HG03108 (cell line): ENCODE results near the gene ZNF621.
A peak's percentile ranks its signal among the peaks of the same experiment; 100 is the strongest.

Experiments used
- ATAC-seq: cut with Tn5 transposase; IDR thresholded peaks from one replicate; pipeline ENCODE4 v1.9.1; 2021; ENCODE audit warnings: moderate library complexity; ENCODE audit not compliant: unreplicated experiment

The ZNF621 gene

DNA sequence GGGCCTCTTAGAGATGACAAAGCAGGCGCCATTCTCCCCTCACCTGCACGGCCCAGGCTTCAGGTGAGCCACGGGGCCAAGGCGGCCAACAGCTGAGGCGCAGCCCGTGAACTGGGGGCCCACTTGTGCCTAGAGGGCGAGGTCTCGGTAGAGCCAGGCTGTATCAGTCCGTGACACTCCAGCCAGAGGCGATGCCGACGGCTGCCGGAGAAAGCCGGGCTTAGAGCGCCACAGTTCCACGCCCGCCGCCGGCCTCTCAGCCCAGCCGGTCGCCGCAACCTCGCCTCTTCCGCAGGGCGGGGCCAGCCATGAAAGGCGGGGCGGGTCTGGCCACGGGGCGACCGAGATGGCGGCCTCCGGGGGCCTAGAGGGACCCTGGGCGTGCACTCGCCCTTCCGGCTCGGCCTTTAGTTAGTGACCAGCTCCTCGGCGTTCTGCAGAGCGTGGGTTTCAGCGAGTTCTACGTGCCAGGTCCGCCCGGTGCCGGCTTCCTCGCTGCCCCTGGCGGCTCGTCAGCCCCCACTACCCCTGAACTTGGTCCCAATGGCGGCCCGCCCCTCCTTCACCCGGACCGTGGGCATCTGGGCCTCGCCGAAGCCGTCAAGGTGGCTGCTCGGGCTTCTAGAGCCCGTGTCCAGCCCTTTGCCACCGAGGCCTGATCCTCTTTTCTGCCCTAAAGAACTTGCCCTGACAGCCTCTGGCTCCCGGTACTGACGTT is at the start of gene ZNF621:
Gene ZNF621, plus strand, starts transcription at position 393 of the 718 bp plus-strand sequence. CDS start 881 bp downstream, outside the sequence.
- peak; percentile 99 for ATAC-seq

DNA sequence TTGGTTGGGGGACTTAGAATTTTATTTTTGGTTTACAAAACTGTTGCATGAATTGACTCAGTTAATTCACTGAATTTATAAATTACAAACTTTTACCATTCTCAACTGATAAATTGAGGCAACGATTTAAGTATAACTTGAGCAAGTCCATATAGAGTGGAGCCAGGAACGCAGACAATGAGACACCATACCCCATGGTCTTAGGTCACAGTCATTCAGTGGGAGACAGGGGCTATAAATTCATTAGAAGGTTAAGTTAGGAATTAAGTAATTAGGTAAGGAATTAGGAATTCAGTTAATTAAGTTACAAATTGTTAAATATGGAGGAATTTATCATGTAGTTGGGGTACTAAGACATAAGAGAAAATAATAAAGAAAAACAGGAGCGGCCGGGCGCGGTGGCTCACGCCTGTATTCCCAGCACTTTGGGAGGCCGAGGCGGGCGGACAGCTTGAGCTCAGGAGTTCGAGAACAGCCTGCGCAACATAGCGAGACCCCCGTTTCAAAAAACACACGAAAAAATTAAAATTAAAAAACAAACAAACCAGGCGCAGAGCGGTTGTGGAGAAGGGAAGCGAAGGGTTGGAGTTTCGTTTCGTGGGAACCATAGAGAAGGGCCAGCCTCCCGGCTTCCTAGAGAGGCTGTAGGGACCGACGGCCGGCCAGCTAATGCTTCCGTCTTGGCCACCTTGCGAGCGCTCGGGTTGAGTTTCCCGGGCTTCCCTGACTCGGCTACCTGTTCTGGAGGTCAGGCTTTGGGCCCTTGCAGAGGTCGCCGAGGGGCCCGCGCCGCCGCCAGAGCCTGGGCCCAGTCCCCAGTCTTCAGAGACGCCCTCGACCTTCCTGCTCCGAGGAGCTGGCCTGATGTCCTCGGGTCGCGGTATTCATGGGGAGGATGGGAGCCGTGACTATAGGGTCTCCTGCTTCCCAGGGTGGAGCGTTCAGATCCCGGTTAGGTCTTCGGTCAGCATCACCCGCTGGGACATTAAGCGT is 48.0 kb upstream of the ZNF621 start, which contains the start of gene ZNF619:
Gene ZNF619, plus strand, starts transcription at position 645 of the 993 bp plus-strand sequence. CDS start 858 bp downstream, outside the sequence.
- ATAC-seq: peak; percentile 82

DNA sequence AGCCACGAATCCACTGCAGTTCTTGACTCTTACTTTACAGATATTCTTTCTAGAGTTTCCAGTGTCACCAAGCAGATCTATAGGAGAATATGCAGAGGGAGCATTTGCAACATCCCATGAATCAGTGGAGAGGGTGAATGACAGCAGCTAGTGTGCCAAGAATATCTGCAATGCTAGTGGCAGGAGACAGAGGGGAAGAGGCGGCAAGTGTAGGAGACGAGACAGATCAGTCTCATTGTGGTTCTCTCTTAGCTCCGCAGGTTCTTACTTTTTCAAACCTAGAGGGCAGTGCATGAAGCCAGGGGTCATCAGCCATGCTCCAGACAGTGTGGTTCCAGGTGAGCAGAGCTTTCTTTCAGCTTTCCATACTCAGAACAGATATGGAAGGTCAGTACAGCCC is 47.1 kb upstream of the ZNF621 start:
- ATAC-seq: no peak

DNA sequence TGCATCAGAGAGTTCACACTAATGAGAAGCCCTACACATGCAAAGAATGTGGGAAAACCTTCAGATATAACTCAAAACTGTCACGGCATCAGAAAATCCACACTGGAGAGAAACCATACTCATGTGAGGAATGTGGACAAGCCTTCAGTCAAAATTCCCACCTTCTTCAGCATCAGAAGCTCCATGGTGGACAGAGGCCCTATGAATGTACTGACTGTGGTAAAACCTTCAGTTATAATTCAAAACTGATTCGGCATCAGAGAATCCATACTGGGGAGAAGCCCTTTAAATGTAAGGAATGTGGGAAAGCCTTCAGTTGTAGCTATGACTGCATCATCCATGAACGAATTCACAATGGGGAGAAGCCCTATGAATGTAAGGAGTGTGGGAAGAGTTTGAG is 37.6 kb upstream of the ZNF621 start:
- no peak for ATAC-seq

DNA sequence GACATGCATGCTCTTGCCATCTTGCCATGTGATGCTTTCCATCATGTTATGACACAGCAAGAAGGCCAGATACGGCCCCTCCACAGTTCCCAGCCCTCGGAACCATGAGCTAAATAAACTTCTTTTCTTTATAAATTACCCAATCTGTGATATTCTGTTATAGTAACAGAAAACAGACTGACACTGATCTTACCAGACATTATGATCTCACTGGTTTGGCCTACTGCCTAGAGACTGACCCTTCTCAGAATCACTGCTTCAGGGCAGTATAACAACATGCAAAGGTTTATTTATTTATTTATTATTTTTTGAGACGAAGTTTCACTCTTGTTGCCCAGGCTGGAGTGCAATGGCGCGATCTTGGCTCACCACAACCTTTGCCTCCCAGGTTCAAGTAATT is 33.8 kb upstream of the ZNF621 start:
- ATAC-seq: no peak

DNA sequence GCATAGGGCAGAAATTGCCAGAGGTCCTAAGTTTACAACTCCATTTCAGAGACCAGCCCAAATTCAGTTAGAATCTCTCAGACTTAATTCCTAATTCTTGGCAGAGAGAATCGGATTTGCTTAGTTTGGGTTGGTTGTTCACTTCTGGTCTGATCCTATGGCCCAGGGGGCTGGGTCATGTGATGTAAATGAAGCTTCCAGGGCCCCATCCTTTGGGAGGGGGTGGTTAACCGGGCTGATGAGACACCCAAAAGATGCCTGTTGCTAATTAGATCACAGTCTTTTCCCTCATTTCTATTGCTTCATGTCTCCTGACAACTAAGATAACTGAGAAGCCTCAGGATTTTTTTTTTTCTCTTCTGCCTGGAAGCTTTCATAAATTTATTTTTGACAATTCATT is 30.1 kb upstream of the ZNF621 start:
- no peak for ATAC-seq

DNA sequence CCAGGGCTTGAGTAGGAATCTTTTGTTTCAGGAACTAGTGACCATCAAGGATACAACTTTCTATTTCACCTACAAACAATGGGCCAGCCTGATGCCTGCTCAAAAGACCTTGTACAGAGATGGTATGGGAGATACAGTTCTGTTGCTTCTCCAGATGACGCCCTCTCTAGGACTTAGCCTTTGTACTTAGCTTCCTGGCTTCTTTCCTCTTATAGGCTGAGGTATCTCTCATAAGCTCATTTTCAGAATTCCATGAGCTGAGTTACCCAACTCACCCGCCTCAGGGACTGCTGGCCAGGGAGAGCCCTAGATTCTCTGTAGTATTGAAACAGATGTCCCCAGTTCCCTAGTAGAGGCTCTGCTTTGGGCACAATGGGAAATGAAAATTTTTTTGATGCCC is 27.5 kb upstream of the ZNF621 start:
- ATAC-seq: no peak

DNA sequence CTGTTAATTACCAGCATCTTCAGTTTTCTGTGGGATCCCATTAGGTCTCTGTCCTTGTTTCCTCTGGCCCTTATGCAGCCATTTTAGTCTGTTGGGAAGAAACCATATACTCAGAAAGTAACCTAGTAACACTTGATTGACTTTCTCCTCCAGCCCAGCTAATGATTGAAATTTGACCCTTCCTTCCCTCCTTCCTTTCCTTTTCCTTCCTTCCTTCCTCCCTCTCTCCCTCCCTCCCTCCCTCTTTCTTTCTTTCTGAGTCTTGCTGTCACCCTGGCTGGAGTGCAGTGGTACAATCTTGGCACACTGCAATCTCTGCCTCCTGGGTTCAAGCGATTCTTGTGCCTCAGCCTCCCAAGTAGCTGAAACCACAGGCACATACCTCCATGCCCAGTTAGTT is 24.8 kb upstream of the ZNF621 start:
- ATAC-seq: no peak

DNA sequence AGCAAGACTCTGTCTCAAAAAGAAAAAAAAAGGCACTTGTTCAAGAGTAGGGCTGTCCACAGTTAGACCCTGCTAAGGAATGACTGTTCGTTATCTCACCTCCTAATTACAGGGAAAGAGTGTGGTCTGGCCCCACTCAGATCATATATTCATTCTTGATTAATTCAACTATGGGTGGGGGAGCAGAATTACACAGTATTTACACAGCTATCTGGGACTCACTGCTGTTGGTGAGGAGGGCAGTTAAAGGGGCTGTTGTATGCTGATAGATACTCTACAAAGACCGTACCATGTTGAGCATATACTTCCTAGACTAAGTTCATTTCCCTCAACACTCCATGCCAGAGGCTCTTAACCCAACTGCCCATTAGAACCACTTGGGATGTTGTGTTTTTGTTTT is 22.7 kb upstream of the ZNF621 start:
- ATAC-seq: no peak

DNA sequence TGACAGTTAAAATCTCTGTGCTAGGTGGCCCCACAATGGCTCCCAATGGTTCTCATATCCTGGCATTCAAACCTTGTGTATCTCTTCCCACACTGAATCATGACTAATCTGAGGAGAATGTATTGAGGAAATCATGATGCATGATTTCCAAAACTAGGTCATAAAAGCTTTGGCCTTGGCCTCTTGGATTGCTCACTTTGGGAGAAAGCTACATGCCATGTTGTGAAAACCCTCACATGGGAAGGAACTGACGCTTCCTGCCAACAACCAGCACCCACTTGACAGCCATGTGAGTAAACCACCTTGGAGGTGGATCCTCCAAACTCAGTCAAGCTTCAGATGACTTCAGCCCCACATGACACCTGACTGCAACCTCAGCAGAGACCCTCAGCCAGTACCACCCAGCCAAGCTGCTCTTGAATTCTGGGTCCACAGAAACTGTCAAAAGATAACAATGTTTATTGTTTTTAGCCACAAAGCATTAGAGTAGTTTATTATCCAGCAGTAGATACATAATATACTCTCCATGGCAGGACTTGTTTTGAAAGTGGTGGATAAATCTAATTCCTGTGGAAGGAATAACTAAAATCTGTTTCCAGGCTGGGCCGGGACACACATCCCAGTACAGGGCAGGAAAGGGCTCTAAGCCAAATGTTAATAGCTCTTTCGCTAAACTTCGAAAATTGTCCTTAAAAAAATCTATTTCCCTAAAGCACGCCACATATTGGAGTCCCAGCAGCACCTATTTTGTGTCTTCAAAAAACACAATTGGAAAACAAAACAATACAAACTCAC is 19.9 kb upstream of the ZNF621 start:
- ATAC-seq: no peak

DNA sequence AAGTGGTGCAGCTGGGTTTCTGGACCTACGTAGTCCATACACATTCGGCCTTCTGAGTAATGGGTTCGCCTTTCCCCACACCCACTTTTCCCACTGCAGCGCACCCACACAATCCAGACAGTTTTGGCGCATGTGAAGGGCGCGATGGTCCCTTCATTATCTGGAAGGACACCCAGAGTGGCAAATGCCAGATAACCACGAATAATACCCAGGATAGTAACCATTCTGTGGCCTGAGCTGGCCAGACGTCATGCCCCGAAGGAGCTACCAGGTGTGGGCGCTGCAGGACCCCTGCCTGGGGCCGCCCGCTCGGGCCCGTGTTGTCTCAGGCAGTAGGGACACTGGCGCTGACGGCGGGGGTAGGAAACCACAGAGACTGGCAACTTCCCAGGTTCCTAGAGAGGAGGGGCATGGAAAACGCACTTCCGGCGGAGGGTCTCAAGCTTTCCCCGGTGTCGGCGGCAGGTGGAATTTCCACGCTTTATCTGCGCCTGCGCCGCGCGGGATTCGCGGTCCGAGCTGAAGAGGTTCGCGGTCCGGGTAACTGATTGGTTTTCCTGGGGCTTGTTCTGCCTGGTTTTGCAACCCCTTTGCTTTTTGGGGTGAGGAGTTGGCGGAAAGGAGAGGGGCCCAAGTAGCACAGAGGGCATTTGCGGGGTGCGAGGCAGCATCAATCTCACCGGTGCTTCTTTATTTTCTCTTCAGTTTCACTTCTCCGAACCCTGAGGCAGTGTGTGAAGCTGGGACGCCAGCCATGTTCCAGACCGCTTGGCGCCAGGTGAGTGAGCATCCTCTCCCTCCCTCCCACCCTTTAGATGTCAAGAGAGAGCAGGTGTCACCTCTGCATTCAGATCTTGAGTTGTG is 18.9 kb upstream of the ZNF621 start, which contains the start of gene ZNF620:
Gene ZNF620, plus strand, starts transcription at position 441 of the 864 bp plus-strand sequence. Its CDS starts 314 bp downstream, at position 755.
- peak; percentile 71 for ATAC-seq

DNA sequence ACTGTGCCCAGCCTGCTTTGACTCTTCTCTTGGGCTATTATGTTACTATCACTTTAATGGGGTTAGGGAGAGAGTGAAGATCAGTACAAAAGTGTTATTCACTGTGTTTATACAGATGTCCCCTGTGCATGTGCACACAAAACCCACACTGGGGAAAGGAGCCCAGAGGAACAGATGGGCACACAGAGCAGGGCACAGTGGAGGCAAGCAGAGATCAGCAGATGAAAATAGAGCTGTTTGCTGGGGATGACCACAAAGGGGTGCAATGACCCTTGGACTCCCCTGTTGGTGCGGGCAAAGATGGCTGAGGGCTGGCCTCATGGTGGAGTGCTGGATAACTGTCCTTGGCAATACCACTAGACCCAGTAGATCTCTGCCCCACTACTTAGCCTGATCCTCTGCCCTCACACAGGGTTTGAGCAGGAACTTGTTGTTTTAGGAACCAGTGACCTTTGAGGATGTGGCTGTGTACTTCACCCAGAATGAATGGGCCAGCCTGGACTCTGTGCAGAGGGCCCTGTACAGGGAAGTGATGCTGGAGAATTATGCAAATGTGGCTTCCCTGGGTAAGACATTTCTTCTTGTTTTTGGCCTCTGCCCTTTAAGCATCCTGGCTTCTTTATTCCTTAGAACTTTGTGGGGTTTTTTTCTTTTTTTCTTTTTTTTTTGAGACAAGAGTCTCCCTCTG is 13.6 kb upstream of the ZNF621 start:
- no peak for ATAC-seq

DNA sequence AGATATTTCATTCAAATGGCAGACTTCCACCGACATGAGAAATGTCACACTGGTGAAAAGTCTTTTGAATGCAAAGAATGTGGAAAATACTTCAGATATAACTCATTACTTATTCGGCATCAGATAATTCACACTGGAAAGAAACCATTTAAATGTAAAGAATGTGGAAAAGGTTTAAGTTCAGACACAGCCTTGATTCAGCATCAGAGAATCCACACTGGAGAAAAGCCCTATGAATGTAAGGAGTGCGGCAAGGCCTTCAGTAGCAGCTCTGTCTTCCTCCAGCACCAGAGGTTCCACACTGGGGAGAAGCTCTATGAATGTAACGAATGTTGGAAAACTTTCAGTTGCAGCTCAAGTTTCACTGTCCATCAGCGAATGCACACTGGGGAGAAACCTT is 8.6 kb upstream of the ZNF621 start:
- ATAC-seq: no peak

DNA sequence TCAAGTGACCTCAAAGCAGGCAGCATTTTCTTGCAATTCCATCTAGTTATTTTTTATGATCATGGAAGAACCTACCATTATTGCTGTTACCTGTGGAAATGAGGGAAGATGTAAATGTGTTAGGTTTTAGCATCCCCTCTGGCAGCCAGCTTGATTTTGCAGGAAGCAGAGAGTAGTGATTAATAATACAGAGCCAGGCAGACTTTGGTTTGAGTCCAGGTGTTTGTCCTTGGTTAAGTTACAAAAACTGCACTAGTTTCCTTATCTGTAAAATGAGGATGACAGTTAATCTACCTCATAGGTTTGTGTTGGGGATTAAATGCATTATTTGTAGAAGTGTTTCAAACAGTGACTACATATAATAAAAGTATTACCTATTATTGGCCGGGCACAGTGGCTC is 6.7 kb upstream of the ZNF621 start:
- no peak for ATAC-seq

DNA sequence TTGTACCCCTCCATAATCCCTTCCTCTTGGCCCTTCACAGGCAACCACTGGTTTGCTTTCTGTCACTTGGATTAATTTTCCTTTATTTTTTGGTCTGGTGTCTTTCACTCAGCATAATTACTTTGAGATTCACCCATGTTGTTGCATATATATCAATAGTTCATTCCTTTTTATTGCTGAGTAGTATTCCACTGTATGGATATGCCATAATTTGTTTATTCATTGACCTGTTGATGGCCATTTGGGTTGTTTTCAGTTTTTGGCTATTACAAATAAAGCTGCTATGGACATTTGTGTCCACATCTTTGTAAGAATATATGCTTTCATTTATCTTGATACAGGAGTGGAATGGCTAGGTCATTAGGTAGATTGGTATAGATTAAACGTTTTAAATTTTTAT is 5.9 kb upstream of the ZNF621 start:
- no peak for ATAC-seq

DNA sequence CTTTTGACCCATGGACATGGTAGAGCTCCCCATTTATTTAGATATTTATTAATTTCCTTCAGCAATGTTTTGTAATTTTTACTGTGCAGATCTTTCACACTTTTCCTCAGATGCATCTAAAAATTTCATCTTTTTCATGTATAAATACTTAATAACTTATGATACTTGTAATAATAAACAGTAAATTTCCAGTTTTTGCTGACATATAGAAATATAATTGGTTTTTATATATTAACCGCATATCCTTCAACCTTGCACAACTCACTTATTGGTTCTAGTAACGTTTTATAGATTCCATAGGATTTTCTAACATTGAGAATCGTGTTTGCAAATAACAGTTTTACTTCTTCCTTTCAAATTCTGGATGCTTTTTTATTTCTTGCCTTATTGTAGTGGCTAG is 3.5 kb upstream of the ZNF621 start:
- no peak for ATAC-seq

DNA sequence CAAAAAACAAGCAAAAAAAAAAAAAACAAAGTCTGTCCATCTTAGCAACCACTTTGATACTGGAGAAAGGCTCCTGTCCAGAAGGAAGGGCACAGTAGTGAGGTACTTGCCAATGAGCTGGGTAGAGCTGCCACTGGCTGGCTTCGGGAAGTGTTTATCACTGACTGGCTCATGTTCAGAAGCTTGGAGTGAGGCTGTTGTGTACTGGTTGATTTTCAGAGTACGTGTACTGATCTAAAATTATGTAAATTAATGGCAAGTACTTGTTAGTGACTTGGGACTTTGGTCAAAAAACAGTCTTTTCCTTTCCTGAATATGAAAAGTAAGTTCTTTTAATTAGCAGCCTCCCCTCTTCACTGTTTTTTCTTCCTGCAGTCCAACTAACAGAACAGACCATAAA is 979 bp upstream of the ZNF621 start:
- ATAC-seq: no peak

DNA sequence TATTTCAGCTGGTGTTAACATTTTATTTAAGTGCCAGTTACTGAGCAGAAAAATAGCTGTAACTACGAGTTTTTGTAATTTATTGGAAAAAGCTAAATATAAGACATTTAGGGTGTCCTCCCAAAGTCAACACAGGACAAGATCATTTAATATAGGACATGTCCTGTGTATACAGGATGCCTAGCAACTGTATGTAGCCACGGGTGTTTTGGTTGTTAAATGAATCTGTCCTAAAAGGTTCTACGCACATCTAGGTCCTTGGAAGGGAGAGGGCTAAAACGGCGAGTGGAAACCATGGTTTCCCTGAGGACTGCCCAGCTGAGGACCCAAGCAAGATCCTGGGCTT is 565 bp upstream of the ZNF621 start:
- no peak for ATAC-seq

DNA sequence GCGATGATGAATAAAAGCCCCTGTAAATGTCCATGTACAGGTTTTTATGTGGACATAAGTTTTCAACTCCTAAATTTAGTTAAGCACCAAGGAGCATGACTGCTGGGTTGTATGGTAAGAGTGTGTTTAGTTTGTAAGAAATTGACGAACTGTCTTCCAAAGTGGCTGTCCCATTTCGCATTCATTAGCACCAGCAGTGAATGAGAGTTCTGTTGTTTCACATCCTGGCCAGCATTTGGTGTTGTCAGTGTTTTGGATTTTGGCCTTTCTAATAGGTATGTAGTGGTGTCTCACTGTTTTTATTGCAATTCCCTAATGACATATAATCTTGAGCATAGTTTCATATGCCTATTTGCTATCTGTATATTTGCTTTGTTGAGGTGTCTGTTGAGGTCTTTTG is 3.7 kb downstream of the ZNF621 start:
- ATAC-seq: no peak

DNA sequence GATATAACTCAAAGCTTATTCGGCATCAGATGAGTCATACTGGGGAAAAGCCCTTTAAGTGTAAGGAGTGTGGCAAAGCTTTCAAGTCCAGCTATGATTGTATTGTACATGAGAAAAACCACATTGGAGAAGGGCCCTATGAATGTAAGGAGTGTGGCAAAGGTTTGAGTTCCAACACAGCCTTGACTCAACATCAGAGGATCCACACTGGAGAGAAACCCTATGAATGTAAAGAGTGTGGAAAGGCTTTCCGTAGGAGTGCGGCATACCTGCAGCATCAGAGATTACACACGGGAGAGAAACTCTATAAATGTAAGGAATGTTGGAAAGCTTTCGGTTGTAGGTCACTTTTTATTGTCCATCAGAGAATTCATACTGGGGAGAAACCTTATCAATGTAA is 7.5 kb downstream of the ZNF621 start:
- no peak for ATAC-seq
